Skeletal muscle cell (primary cell): ENCODE measurements around the gene CELA2B.
"Not testable (repeated sequence)": the region's sequence is repeated elsewhere in the genome, so short reads cannot be mapped to it uniquely, and the experiment has no call there.

Experiments
- DNase-seq: peaks from one replicate; pipeline ENCODE4 v3.0.0-alpha.2; 2010; ENCODE audit warnings: low read depth
- H3K4me3 ChIP-seq: 2 replicates; pipeline ENCODE4 v1.5.1; 2011; ENCODE audit warnings: low read depth, mild to moderate bottlenecking, control low read depth, low read length, moderate library complexity

Gene CELA2B

DNA sequence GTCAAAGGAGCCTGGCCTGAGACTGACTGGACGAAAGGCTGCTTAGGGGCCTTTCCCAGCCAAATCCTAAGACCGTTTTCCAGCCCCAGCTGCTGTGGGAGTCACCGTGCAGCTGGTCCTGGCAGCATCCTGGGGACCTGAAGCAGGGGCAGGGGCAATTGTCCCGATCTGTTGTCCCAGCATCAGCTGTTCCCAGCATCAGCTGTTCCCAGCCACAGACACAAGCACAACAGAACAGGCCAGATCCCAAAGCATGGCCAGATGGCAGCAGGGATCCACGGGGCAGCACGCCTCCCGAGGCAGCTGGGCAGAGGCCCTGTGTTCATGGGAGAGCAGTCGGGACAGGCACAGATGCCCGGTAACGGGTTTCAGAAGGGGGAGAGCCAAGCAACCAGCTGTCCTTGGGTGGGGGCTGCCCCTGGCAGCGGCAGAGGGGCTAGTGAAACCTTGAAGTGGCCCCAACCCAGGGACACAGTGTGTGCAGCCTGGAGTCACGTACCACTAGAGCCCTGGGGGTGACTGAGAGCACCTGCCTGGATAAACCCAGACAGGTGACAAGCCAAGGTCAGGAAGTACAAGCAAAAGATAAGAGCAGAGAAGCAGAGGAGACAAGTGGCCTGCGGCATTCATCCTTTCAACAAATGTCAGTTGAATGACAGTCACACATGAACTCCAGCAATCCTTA, 13.3 kb downstream of the CELA2B start:
- peak; percentile 57 for DNase-seq
- no peak overlapping the region for H3K4me3 ChIP-seq

GRCh38 chr1:15491010-15491409, 15.1 kb downstream of the CELA2B start:
- not testable (repeated sequence) for H3K4me3 ChIP-seq, DNase-seq

GRCh38 chr1:15492596-15492995, 16.7 kb downstream of the CELA2B start:
- no peak for DNase-seq
- H3K4me3 ChIP-seq, result no peak overlapping the region

DNA sequence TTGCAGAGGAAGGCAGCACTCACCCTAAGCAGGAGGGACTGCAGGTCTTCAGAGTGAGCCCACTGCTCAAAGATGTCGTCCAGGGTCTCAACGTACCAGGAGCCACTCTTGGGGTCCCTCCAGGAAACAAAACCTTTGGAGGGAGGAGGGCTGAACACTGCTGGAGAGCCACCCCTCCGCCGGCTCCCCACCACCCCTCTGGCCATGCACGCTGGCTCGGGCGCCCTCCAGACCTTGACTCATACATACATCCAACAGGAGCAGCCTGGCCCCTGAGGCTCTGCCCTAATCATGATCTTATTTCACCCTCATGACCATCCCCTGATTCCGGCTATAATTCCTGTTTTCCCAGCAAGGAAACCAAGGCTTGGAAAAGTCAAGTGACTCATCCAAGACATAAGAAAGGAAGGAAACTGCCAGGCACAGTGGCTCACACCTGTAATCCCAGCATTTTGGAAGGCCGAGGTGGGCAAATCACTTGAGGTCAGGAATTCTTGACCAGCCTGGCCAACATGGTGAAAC, 18.0 kb downstream of the CELA2B start:
- no peak for DNase-seq
- no peak overlapping the region for H3K4me3 ChIP-seq

DNA sequence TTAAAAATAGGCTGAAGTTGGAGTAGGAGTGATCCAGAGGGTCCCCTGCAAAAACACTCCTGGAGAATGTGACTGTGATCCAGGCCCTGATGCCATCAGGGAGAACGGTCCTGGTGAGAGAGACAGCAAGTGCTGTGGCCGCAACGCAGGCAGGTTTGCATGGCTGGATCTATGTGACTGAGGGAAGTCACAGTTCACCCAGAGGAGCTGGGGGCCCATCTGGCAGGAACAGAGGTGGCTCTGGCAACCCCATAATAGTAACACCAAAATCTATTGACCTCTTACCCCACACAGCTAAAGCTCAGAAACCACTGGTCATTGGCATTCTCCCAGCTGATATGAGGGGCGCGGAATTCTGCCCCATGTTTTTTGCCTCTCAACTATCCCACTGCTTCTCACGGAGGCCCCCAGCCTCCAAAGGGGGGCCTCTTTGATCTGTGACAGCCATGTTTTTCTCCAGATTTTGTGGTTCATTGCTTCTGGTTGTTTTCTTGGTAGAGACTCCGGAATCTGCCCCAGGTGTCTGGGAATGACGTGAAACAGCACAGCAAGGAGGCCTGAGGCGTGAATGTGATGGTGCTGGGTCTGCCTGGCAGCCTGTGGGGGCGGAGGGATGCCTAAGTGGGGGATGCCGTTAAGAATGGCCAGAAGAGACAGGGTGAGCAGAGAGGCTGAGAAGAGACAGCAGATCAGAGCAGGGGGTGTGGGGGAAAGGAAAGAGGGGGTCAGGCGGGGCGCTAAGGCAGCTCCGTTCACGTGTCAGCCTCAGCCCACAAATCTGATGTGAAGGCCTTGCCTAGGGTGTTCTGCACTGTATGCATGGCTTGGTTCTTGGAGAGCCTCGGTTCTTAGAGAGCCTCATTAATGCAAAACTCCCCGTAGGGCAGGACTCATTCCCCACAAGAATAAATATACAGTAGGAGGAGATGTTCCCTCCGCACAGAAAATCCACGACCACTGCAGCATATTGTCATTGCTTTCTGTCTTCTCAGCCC, 24.6 kb downstream of the CELA2B start:
- no peak overlapping the region for H3K4me3 ChIP-seq
- no peak for DNase-seq

DNA sequence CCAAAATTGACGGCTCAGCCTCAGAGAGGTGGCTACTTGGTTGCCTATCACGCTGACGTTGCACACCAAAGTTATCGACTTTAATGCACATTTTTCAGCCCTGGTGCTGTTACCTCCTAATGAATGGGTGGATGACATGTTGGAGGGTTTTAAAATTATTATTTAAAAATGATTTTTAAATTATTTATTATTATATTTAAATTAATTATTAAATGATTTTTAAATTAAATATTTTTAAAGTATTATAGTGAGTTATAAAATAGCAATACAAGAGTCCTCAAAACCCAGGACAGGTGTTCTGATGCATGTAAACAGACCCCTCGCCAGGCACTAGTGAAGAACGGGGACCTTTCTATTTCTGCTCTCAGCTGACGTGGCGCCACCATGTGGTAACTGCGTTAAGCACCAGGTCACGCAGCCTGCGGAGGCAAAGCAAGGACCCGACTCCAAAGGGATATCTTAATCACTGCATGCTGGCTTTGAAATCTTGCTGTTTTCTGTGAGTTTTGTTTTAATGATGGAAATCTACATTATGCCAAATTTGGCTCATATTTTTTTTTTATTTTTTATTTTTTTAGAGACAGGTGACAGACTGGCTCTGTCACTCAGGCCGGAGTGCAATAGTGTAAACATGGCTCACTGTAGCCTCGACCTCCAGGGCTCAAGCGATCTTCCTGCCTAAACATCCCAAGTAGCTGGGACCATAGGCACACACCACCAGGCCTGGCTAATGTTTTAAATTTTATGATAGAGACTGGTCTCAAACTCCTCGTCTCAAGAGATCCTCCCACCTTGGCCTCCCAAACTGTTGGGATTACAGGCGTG, 25.5 kb downstream of the CELA2B start:
- no peak overlapping the region for H3K4me3 ChIP-seq
- no peak for DNase-seq

DNA sequence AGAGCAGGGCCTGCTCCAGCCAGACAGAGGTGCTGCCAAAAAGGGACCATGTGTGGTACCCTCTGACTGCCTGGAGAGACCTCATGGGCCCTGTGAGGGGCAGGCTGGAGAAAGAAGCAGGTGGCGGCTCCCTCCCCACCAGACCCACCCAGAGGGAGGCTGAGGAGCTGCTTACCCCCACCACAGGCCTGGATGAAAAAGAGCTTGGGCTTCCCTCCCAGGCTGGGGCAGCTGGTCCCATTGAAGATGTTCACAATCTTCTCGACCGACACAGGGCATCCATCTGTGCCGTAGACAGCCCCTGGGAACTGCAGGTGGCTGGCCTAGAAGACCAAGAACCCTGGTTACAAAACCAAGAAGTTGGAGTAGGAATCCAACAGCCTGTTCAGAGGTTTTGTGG, 28.5 kb downstream of the CELA2B start:
- no peak for DNase-seq
- no peak overlapping the region for H3K4me3 ChIP-seq

GRCh38 chr1:15506831-15507230, 30.9 kb downstream of the CELA2B start:
- H3K4me3 ChIP-seq, result no peak overlapping the region

GRCh38 chr1:15507278-15507677, 31.4 kb downstream of the CELA2B start:
- no peak overlapping the region for H3K4me3 ChIP-seq
- DNase-seq, result no peak

More at GRCh38 chr1:15506831-15507230, 30.9 kb downstream of the CELA2B start:
- no peak for DNase-seq

GRCh38 chr1:15508700-15509487, 33.0 kb downstream of the CELA2B start:
- no peak for DNase-seq
- H3K4me3 ChIP-seq, result no peak overlapping the region

- DNase-seq, result no peak
These were observed 33.7 kb downstream of the CELA2B start for GRCh38 chr1:15509586-15509985.

GRCh38 chr1:15510611-15511405, 34.9 kb downstream of the CELA2B start:
- DNase-seq, result no peak
- no peak overlapping the region for H3K4me3 ChIP-seq

More at GRCh38 chr1:15509586-15509985, 33.7 kb downstream of the CELA2B start:
- H3K4me3 ChIP-seq, result no peak overlapping the region

DNA sequence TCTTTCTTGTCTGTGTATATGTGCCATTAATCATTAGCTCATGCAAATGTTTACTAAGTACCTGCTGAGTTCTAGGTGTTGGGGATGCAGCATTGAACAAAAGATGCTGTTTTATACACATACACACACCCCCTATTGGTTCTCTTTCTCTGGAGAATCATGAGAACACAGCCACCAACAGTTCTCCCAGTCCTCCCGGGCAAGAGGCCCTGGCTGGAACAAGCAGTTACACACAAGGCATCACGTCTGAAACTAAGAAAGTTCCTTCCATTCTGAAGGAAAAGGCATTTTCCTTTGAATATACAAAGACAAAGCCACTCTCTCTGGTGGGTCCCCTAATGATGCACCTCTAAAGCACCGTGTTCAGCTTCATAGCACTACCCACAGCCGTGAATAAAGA, 37.3 kb downstream of the CELA2B start:
- DNase-seq, result no peak
- H3K4me3 ChIP-seq, result no peak overlapping the region

DNA sequence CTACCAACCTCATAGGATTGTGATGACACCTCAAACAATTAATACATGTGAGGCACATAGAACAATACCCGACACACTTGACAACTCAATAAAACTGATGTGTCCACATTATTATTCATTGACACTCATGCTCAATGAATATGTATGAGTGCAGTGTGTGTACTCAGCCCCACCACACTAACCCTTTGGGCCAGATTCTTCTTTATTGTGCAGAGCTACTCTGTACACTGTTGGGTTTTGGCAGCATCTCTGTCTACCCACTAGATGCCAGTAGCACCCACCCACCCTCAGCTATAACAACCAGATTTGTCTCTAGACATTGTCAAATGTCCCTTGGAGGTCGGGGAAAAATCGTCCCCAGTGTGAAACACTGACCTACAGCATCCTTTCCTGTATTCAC, 38.0 kb downstream of the CELA2B start:
- DNase-seq, result no peak
- H3K4me3 ChIP-seq, result no peak overlapping the region

GRCh38 chr1:15514557-15514956, 38.7 kb downstream of the CELA2B start:
- not testable (repeated sequence) for DNase-seq, H3K4me3 ChIP-seq

DNA sequence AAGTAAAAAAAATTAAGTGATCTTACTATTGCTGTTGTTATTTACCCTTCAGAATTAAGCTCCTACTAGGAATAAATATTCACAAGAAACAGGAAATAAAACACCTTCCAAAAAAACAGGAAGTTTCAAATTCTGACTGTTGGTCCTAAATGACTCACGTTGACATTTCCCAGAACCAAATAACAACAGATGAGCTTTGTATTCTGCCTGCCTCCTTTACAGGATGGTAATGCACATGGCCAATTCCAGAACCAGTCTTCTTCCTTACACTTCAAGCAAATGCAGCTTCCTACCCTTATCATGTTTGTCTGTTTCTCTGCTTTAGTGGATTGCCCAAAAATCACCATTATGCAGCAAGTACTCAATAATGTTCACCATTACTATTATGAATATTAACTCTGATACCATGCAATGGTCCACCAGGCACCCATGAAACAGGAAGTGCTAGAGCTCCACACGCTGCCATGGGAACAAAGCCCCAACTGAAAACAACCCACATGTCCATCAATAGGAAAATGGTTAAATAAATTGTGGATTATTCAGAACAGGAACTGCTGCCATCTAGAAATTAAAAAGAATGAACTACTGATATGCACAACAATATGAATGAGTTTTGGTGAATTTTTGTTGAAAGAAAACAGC, 39.2 kb downstream of the CELA2B start:
- DNase-seq, result no peak
- H3K4me3 ChIP-seq, result no peak overlapping the region

GRCh38 chr1:15519625-15520024, 43.7 kb downstream of the CELA2B start:
- DNase-seq, result no peak
- no peak overlapping the region for H3K4me3 ChIP-seq
